Activated T-cell treated with anti-CD3 and anti-CD28 coated beads for 1 hour (primary cell): ENCODE data around the gene GSE1.

Experiments
- DNase-seq: peaks from one replicate; pipeline ENCODE4 v3.0.0-alpha.2; 2020; ENCODE audit warnings: low read depth

Gene GSE1

GRCh38 chr16:85612801-85613603 lies at the start of gene GSE1:
Gene GSE1 (plus strand): TSS chr16:85613322. CDS start chr16:85613392, 70 bp downstream.
- peak; percentile 44 for DNase-seq

- no peak for DNase-seq
These were observed 49.4 kb upstream of the GSE1 start for GRCh38 chr16:85563515-85564276.

GRCh38 chr16:85564277-85565051 lies 48.7 kb upstream of the GSE1 start:
- no peak for DNase-seq

GRCh38 chr16:85565340-85565739 lies 47.8 kb upstream of the GSE1 start:
- DNase-seq, result no peak

GRCh38 chr16:85565801-85566526 lies 47.2 kb upstream of the GSE1 start:
- DNase-seq, result no peak

- no peak for DNase-seq
These were observed 46.5 kb upstream of the GSE1 start for GRCh38 chr16:85566561-85567100.

GRCh38 chr16:85567101-85567866 lies 45.8 kb upstream of the GSE1 start:
- DNase-seq, result no peak

- no peak for DNase-seq
These were observed 45.2 kb upstream of the GSE1 start for GRCh38 chr16:85567935-85568334.

GRCh38 chr16:85568519-85568918 lies 44.6 kb upstream of the GSE1 start:
- no peak for DNase-seq

GRCh38 chr16:85569039-85569614 lies 44.0 kb upstream of the GSE1 start:
- no peak for DNase-seq

GRCh38 chr16:85569615-85570212 lies 43.4 kb upstream of the GSE1 start:
- DNase-seq, result no peak

- DNase-seq, result no peak
These were observed 42.8 kb upstream of the GSE1 start for GRCh38 chr16:85570213-85570734.

GRCh38 chr16:85570735-85571562 lies 42.2 kb upstream of the GSE1 start:
- no peak for DNase-seq

GRCh38 chr16:85571563-85571812 lies 41.6 kb upstream of the GSE1 start:
- DNase-seq, result no peak

GRCh38 chr16:85571813-85572619 lies 41.1 kb upstream of the GSE1 start:
- DNase-seq, result no peak

- no peak for DNase-seq
These were observed 40.0 kb upstream of the GSE1 start for GRCh38 chr16:85573045-85573695.

- no peak for DNase-seq
These were observed 39.2 kb upstream of the GSE1 start for GRCh38 chr16:85573696-85574641.
